Large intestine (tissue), 3 donors: ENCODE measurements around the gene NF2. TPM values are rescaled to one million over a fixed set of nuclear protein-coding genes. Genes with fewer than 3 reads are reported as not detected.

Source experiments
- DNase-seq, 2 donors: peaks; one replicate each; pipeline versions ENCODE4 v3.0.0 to v3.0.0-alpha.2; 2013
- H3K27ac ChIP-seq: one replicate; pipeline ENCODE4 v1.5.1; 2013; ENCODE audit warnings: low read length
- H3K27me3 ChIP-seq: 2 replicates; pipeline ENCODE4 v1.6.1; 2013; ENCODE audit warnings: low read length; ENCODE audit not compliant: control insufficient read depth, insufficient read depth
- H3K36me3 ChIP-seq: 2 replicates; pipeline ENCODE4 v1.6.1; 2013; ENCODE audit warnings: low read length; ENCODE audit not compliant: control insufficient read depth, insufficient read depth
- H3K4me1 ChIP-seq: one replicate; pipeline ENCODE4 v1.6.1; 2013; ENCODE audit warnings: low read length; ENCODE audit not compliant: control insufficient read depth, insufficient read depth
- H3K4me3 ChIP-seq: one replicate; pipeline ENCODE4 v1.5.1; 2013; ENCODE audit warnings: low read length
- H3K9me3 ChIP-seq: one replicate; pipeline ENCODE4 v1.6.1; 2013; ENCODE audit warnings: mild to moderate bottlenecking, low read depth, low read length, moderate library complexity; ENCODE audit not compliant: control insufficient read depth
- WGBS: methylation state at CpG from one replicate; pipeline ENCODE4 v1.1.5; 2013; ENCODE audit warnings: low lambda C conversion rate; ENCODE audit not compliant: insufficient coverage; 5-methylcytosine and 5-hydroxymethylcytosine counted together
- polyA plus RNA-seq: library from polyadenylated mRNA; unstranded; fragments of 120-200 nt; gene quantifications from one replicate; pipeline ENCODE4 v1.2.1, GENCODE V29; 2013

The NF2 gene
- polyA plus RNA-seq, 1 donor: 12.1 TPM

DNA sequence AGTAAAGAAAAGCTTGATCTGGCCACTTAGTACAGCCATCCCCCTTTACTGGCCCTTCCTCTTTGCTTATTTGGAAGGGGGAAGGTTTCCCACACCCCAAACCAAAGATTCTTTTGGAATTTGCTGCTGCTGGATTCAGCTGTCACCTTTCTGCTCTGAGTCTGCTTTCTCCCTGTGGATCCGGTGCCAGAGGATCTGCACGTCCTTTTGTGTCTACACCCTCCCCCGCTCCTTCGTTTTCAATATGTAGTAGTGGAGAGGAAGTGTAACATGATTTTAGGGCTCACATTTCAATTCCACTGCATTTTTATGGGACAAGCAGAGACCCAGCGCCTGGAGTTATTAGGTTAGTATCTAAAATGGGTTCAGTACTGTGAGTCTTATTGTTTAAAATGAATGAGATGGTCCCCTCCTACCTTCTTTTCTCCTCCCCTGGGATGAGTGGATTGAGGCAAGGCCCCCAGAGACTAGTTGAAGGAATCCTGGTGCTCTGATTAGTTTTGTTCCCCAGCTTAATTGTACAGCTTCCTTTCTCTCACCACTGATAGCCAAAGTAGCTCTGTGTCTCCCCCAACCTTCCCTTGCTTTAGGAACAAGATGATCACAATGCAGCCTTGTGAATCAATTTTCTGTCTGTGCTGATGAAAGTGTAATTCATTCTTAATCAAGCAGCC lies 85.9 kb downstream of the NF2 start:
- H3K27me3 ChIP-seq: no peaks in the 10 kb centered on the region
- H3K4me1 ChIP-seq: no peaks in the 10 kb centered on the region
- no peak for DNase-seq
- H3K27ac ChIP-seq: no peak overlapping the region
- H3K4me3 ChIP-seq: no peak overlapping the region
- WGBS: no CpG with 5 or more reads among the region's 5 CpGs
- H3K36me3 ChIP-seq: peaks cover 38% of the 10 kb centered on the region
- no peaks in the 10 kb centered on the region for H3K9me3 ChIP-seq

DNA sequence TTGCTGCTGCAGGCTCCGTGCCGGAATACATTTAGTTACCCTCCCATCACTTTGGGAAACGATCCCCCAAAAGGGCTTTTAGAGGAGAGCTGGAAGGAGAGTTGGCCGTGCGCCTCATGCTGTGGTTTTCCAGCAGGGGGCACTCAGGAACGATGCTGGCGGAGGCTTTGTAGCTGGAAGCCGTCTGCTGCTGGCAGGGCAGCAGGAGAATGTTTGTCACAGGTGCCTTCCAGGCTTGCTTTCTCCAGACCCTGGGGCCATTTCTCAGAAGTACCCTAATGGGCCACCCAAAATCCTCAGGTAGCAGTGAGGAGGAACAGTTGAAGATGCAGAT lies 86.4 kb downstream of the NF2 start:
- Histone ChIP-seq H3K4me3 (no peak overlapping the region), H3K9me3 (no peaks in the 10 kb centered on the region), H3K36me3 (peaks cover 38% of the 10 kb centered on the region), H3K27me3 (no peaks in the 10 kb centered on the region), H3K27ac (no peak overlapping the region), H3K4me1 (no peaks in the 10 kb centered on the region)
- peak in 1 of 2 donors; percentile 39 for DNase-seq
- no CpG with 5 or more reads among the region's 8 CpGs for WGBS

DNA sequence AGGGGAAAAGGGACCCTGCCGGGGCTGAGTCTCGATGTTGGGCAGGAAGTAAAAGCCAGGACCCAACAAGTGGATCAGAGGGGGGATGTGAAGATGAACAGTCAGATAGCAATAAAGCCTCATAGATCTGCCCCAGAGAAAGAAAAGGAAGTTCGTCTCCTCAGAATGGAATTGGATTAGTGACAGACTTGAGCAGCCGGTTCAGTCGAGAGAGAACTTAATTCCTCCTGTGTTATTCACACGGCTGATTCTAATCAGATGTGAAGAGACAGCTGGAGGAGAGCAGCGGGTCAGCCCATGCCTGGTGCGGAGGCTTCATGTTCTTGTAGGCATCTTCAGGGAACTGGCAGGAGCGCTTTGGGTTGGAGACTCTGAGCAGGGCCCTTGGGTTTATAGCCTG lies 87.0 kb downstream of the NF2 start:
- H3K36me3 ChIP-seq: peaks cover 44% of the 10 kb centered on the region
- H3K9me3 ChIP-seq: no peaks in the 10 kb centered on the region
- WGBS: no CpG with 5 or more reads among the region's 9 CpGs
- H3K27ac ChIP-seq: no peak overlapping the region
- no peak overlapping the region for H3K4me3 ChIP-seq
- no peak for DNase-seq
- no peaks in the 10 kb centered on the region for H3K27me3 ChIP-seq
- no peaks in the 10 kb centered on the region for H3K4me1 ChIP-seq

DNA sequence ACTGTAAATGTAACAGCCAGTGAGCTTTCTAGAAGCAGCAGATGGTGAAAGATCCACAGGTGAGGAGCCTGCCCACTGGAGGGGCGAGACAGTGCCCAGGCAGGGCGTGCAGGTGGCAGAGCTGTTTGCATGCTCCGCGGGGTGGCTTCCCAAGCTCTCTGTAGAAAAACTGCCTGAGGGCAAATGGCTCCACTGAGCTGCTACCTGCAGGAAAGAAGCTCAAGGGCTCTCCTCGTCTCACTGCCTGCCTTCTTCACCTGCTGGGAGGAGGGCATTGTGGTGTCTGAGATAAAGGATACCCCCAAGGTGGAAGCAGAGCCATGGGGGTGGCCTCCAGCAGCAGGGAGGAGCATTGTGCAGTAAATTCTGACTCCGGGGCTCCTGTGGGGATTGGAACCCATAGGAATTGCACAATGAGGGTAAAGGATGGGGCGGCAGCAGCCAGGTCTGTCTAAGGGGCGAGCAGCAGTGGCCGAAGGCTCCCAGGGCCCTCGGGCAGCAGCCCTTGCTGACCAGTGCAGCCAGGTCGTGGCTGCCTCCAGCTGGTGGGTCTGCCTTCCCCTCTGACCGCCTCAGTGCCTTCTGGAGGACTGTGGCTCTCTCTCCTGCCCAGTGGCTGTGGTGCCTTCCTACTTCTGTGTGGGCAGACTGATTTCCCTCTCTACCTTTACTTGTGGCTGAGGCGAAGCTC lies 88.3 kb downstream of the NF2 start:
- H3K4me3 ChIP-seq: no peak overlapping the region
- WGBS: no CpG with 5 or more reads among the region's 13 CpGs
- H3K27ac ChIP-seq: no peak overlapping the region
- no peak for DNase-seq
- H3K4me1 ChIP-seq: no peaks in the 10 kb centered on the region
- H3K9me3 ChIP-seq: no peaks in the 10 kb centered on the region
- no peaks in the 10 kb centered on the region for H3K27me3 ChIP-seq
- peaks cover 44% of the 10 kb centered on the region for H3K36me3 ChIP-seq

DNA sequence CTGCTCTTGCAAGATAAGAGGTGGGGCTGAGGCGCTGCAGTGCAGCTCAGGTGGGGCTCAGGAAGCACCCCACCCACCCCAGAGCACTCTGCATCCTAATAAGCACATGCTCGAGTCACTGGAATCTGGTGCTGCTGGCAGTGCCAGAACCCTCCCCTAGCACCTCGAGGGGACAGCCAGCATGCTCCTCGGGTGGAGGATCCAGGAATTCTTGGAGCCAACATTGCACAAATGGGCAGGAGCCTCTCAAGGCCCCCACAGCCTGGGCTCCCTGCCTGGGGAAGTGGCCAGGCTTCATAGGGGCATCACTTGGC lies 88.9 kb downstream of the NF2 start:
- DNase-seq: no peak
- Histone ChIP-seq H3K27me3 (no peaks in the 10 kb centered on the region), H3K27ac (no peak overlapping the region), H3K36me3 (peaks cover 46% of the 10 kb centered on the region), H3K4me1 (no peaks in the 10 kb centered on the region), H3K9me3 (no peaks in the 10 kb centered on the region), H3K4me3 (no peak overlapping the region)
- WGBS: no CpG with 5 or more reads among the region's 4 CpGs

DNA sequence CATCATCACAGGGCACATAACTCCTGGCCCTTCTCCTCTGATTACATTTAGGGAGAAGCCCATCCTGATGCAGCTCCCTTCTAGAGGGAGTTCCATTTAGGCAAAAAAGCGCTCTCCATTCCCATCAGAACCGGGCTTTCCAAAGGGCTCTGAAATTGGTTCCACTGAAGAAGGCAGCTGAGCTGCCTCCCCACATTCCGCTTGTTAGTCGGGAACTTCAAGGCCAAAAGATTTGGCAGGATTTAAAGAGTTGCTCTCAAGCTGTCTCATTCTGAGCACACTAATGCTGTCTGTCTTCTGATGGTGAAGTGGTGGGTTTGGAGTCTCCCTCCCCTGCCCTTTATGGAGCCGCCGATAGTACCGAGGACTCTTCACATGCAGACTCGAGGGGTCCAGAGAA lies 89.7 kb downstream of the NF2 start:
- no peak overlapping the region for H3K27ac ChIP-seq
- H3K36me3 ChIP-seq: peaks cover 46% of the 10 kb centered on the region
- H3K9me3 ChIP-seq: no peaks in the 10 kb centered on the region
- no peaks in the 10 kb centered on the region for H3K27me3 ChIP-seq
- H3K4me1 ChIP-seq: no peaks in the 10 kb centered on the region
- DNase-seq: no peak
- WGBS: no CpG with 5 or more reads among the region's 8 CpGs
- H3K4me3 ChIP-seq: no peak overlapping the region

DNA sequence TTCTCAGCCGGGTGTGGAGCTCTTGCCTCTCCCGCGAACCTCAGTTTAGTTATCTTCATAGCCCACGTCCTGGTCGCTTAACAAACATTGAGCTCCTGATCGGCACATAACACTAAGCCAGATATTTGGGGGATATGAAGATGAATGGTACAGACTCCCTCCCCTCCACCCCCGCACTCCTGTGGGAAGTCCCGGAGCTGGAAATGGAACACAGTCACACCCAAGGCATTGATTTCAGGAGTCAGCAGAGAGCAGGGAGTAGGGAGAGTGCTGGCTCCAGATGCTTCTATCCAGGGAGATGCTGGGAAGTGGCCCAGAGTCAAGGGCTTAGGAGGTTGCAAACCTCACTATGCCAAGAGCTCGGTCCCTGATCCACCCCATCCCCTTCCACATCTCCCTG lies 90.2 kb downstream of the NF2 start:
- Histone ChIP-seq H3K9me3 (no peaks in the 10 kb centered on the region), H3K4me3 (no peak overlapping the region), H3K4me1 (no peaks in the 10 kb centered on the region), H3K27me3 (no peaks in the 10 kb centered on the region), H3K27ac (no peak overlapping the region), H3K36me3 (peaks cover 43% of the 10 kb centered on the region)
- no CpG with 5 or more reads among the region's 9 CpGs for WGBS
- DNase-seq: no peak

DNA sequence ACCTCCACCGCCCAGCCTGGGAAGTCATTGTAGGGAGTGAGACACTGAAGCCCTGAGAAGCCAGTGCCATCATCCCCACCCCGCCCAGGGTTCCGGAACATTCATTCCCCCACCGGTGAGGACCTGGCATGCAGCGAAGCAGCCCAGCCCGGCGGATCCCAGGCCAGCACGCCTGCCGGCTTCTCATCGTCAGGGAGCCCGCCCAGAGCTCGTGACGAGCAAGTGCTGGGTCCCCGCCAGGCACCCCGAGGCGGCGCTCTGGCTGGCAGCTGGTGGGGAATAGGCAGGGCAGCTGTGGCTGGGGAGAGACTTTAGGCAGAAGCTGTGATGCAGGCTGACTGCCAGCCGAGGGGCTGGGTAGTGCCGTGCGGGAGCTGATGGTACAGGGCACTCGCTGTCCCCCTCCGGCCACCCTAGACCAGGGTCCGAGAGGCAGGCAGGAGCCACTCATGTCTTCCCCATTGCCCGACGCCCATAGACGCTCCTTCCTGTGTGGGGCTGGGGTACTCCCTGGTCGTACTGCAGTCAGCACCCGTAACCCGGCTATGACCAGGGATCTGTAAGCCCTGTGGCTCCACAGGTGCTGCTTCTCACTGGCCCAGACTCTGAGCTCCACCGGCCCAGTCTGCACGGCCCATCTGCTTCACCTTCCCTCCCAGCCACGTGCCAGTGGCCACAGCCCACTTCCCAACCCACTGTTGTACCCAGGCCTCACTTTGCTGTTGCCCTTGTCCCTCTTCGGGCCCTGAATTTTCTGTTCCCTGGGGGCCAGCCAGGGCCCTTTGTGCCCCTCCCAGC lies 91.9 kb downstream of the NF2 start:
- H3K27ac ChIP-seq: no peak overlapping the region
- no peak overlapping the region for H3K4me3 ChIP-seq
- H3K4me1 ChIP-seq: no peaks in the 10 kb centered on the region
- peaks cover 43% of the 10 kb centered on the region for H3K36me3 ChIP-seq
- WGBS: no CpG with 5 or more reads among the region's 33 CpGs
- DNase-seq: no peak
- H3K9me3 ChIP-seq: no peaks in the 10 kb centered on the region
- peaks cover under 1% of the 10 kb centered on the region for H3K27me3 ChIP-seq

DNA sequence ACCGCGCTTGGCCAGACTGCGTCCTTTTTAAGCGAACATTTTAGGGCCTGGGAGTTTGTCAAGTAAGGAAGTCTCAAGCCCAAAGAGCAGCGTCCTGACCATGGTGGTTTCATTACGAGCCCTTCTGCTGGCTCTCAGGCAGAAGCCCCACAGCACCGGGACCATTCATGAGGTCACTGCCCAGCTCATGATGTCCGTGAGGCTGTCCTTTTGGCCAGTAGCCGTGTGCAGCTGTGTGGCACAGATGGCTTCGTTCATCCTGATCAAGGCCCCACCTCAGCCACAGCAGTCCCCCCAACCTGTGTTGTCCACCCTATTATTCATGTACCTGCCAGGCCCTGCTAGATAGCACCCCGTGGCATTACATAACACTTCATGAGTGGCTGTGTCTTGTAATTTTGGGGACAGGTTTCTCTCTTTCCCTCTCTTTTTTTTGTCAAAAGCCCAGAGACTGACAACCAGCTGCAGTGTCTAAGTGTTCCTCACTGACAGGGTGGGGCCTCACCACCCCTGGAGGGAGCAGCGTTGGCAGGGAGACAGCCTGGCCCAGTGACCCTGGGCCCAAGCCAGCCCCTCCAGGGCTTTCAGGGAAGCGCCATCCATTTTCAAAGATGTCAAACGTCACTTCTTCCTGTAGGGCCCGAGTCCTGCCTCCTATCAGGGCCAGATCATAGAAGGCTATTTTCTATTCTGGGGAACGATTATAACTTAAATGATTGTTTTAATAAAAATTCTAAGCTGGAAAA lies 94.6 kb downstream of the NF2 start:
- Histone ChIP-seq H3K27me3 (peaks cover 23% of the 10 kb centered on the region), H3K9me3 (no peaks in the 10 kb centered on the region), H3K4me1 (peaks cover 24% of the 10 kb centered on the region), H3K4me3 (no peak overlapping the region), H3K27ac (no peak overlapping the region), H3K36me3 (peaks cover 35% of the 10 kb centered on the region)
- 100% methylated on average over 1 of the region's 16 CpGs for WGBS
- DNase-seq: no peak

DNA sequence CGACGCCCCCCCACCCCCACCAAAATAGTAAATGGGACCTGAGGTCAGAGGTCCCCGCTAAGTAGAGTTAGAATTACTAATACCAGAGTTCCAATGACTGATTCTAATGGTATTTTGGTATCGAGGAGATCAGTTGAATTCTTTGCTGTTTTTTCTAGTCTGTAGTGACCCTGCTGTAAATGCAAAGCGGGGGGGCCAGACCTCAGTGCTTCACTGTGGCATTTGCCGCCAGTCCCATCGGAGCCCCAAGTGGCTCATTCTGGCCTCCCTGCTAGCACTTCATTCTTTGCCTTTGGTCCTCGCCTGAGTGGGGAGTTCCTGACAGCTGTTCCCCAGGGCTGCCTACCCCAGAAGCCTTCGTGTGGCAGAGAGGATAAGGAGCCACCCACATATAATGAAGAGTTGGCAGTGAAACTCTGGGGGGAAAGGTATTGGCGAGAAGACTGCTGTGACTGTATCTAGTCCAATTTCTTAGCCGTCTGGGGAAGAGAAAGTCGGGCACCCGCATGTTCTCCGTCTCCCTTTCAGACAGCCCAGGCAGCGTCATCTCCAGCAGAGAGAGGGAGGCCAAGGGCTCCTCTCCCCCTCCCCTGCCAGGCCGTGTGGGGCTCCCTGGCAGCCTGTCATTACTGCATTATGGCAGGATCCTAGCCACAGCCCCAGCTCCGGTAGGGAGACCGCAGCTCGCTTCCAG lies 96.9 kb downstream of the NF2 start:
- Histone ChIP-seq H3K9me3 (no peaks in the 10 kb centered on the region), H3K27me3 (peaks cover 37% of the 10 kb centered on the region), H3K27ac (no peak overlapping the region), H3K4me3 (no peak overlapping the region), H3K4me1 (peaks cover 31% of the 10 kb centered on the region), H3K36me3 (peaks cover 14% of the 10 kb centered on the region)
- no peak for DNase-seq
- WGBS: no CpG with 5 or more reads among the region's 19 CpGs
